ENCODE results near the gene ZBTB7B. TPM values are rescaled to one million over a fixed set of nuclear protein-coding genes. Genes with fewer than 3 reads are reported as not detected.

ZBTB7B gene
- total and polyA plus RNA-seq, 9 of the 15 experiments (the other 6 are each of a cell fraction or from before 2014, with no cell fraction given), result 0.04 to 46.5 (median 15.2) TPM

DNA sequence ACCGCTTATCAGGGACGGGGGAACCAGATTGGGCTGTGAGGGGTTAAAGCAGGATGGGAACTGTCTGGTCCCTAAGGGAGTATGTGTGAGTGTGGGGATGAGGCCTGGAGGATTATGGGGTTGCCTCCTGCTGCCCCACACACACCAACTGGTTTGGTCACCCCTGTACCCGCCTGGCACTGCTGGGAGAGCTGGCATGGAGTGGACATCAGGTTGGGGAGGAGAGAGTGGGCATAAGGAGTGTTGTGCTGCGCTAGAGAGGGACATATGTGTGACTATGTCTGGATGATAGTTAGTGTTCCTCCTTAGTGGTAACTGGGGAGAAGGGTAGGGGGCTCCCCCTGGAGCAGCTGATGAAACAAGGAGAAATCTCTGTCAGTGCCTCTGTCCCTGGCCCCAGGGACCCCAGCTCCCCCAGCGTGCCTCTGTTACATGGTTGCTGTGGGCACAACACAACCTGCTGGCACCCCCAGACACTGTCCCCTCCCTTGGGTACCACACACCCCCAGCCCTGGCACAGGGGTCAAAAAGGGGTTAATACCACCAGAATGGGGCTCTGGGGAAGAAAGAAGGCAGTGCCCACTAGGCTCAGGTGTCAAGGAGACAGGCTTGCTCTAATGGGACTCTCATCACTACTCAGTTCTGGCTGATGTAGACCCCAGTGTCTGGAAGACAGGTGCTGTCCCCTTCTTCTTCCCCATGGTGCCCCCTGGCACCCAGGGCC lies 1.9 kb downstream of the ZBTB7B start (continued):
- no peak for TF ChIP-seq SAFB (IDR thresholded peaks at IDR 0.05; ENCODE audit: borderline replicate concordance, low read depth, low read length)
- TF ChIP-seq, protein P1, sequence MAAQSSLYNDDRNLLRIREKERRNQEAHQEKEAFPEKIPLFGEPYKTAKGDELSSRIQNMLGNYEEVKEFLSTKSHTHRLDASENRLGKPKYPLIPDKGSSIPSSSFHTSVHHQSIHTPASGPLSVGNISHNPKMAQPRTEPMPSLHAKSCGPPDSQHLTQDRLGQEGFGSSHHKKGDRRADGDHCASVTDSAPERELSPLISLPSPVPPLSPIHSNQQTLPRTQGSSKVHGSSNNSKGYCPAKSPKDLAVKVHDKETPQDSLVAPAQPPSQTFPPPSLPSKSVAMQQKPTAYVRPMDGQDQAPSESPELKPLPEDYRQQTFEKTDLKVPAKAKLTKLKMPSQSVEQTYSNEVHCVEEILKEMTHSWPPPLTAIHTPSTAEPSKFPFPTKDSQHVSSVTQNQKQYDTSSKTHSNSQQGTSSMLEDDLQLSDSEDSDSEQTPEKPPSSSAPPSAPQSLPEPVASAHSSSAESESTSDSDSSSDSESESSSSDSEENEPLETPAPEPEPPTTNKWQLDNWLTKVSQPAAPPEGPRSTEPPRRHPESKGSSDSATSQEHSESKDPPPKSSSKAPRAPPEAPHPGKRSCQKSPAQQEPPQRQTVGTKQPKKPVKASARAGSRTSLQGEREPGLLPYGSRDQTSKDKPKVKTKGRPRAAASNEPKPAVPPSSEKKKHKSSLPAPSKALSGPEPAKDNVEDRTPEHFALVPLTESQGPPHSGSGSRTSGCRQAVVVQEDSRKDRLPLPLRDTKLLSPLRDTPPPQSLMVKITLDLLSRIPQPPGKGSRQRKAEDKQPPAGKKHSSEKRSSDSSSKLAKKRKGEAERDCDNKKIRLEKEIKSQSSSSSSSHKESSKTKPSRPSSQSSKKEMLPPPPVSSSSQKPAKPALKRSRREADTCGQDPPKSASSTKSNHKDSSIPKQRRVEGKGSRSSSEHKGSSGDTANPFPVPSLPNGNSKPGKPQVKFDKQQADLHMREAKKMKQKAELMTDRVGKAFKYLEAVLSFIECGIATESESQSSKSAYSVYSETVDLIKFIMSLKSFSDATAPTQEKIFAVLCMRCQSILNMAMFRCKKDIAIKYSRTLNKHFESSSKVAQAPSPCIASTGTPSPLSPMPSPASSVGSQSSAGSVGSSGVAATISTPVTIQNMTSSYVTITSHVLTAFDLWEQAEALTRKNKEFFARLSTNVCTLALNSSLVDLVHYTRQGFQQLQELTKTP (IDR thresholded peaks at IDR 0.05; ENCODE audit: low read depth in 1 of 2, partially characterized antibody in 2 of 2), result no peak
- no peak for TF ChIP-seq RERE (CRISPR knock-in tag; IDR thresholded peaks at IDR 0.05; ENCODE audit: borderline replicate concordance)
- TF ChIP-seq TRIM28 (IDR thresholded peaks at IDR 0.05), result no peak
- no peak for TF ChIP-seq ZNF384 (IDR thresholded peaks at IDR 0.05; ENCODE audit: low read depth, low read length)
- TF ChIP-seq FOXA3 (CRISPR knock-in tag; conservative IDR thresholded peaks at IDR 0.05 in 1 of 2, IDR thresholded peaks at IDR 0.05 in 1 of 2), result no peak
- TF ChIP-seq ZBTB43 (CRISPR knock-in tag; IDR thresholded peaks at IDR 0.05), result no peak
- TF ChIP-seq ZC3H11A (IDR thresholded peaks at IDR 0.05; ENCODE audit: low read depth, low read length), result no peak

All from K562 (cell line).